Transverse colon (tissue), 4 donors: ENCODE results near the gene NECTIN1. TPM values are rescaled to one million over a fixed set of nuclear protein-coding genes. Genes with fewer than 3 reads are reported as not detected.

Source experiments
- DNase-seq: peaks from one replicate; pipeline ENCODE4 v3.0.0-alpha.2; 2019
- H3K27ac ChIP-seq, 4 donors: fragments of 200-600 bp; sonication (generic); 2 replicates each; pipeline ENCODE4 v1.5.1; 2016 to 2018; ENCODE audit warnings: inconsistent platforms in 4 of 4
- H3K27me3 ChIP-seq: fragments of 200-600 bp; sonication (generic); 2 replicates; pipeline ENCODE4 v1.5.1; 2017; ENCODE audit warnings: inconsistent platforms
- H3K36me3 ChIP-seq, 4 donors: fragments of 200-600 bp; sonication (generic); 2 replicates each; pipeline ENCODE4 v1.5.1; 2017 to 2019; ENCODE audit warnings: inconsistent platforms in 4 of 4
- H3K4me1 ChIP-seq, 4 donors: fragments of 200-600 bp; sonication (generic); 2 replicates each; pipeline ENCODE4 v1.5.1; 2017 to 2020; ENCODE audit warnings: inconsistent platforms in 4 of 4
- H3K4me3 ChIP-seq, 4 donors: fragments of 200-600 bp; sonication (generic); 1 replicate in 1 of 4; 2 replicates in 3 of 4; pipeline versions ENCODE4 v1.5.1 to v1.6.1; 2017 to 2019; ENCODE audit warnings: inconsistent platforms in 4 of 4
- H3K9me3 ChIP-seq, 2 donors: fragments of 200-600 bp; sonication (generic); 2 replicates each; pipeline ENCODE4 v1.5.1; 2017 to 2019; ENCODE audit warnings: inconsistent platforms in 2 of 2
- CTCF ChIP-seq, 5 experiments: fragments of 200-600 bp in 3 of 5; fragments of 450-650 bp in 2 of 5; sonication (generic) in 3 of 5; IDR thresholded peaks; 1 replicate in 2 of 5; 2 replicates in 3 of 5; pipeline ENCODE4 v1.5.1; 2016 to 2017; ENCODE audit warnings: antibody characterized with exemption in 5 of 5, inconsistent platforms in 3 of 5, mild to moderate bottlenecking in 2 of 5, moderate library complexity in 1 of 5
- EP300 ChIP-seq: sonication (generic); formaldehyde crosslinking; IDR thresholded peaks from one replicate; pipeline ENCODE4 v1.6.1; 2017; ENCODE audit warnings: antibody characterized with exemption, low read depth
- POLR2A ChIP-seq: fragments of 450-650 bp; IDR thresholded peaks from one replicate; pipeline ENCODE4 v1.6.1; 2016; ENCODE audit warnings: antibody characterized with exemption, mild to moderate bottlenecking, moderate library complexity
- POLR2AphosphoS5 ChIP-seq, 3 donors: sonication (generic); formaldehyde crosslinking; IDR thresholded peaks; one replicate each; pipeline ENCODE4 v1.6.1; 2016; ENCODE audit warnings: antibody characterized with exemption in 3 of 3
- WGBS, 2 donors: methylation state at CpG; one replicate each; pipeline ENCODE4 v1.1.5; 2018; ENCODE audit warnings: low coverage in 1 of 2; 5-methylcytosine and 5-hydroxymethylcytosine counted together
- in situ Hi-C, 4 donors: fragments of 200-750 bp; cut with MboI; loops; one replicate each; pipeline versions ENCODE4 v1.15.0 to v1.15.1; 2017; ENCODE audit warnings: low sequenced_read_pairs in 3 of 4, low pct_ligation_motif_present in 1 of 4, low pct_unique_long_range_greater_than_20kb in 1 of 4
- intact Hi-C: fragments of 100-400 bp; cut with DNase I; formaldehyde crosslinking; loops from one replicate; pipeline ENCODE4 v1.15.1; 2023; ENCODE audit warnings: low total_unique reads
- total RNA-seq, 4 donors: library from RNA; depleted of rRNA; stranded (reverse); fragments of >200 nt; gene quantifications; one replicate each; pipeline ENCODE4 v1.1.0, GENCODE V29; 2016

Gene NECTIN1
- total RNA-seq, 4 donors from 2014 or later = 11.0 to 71.2 (median 12.6) TPM

DNA sequence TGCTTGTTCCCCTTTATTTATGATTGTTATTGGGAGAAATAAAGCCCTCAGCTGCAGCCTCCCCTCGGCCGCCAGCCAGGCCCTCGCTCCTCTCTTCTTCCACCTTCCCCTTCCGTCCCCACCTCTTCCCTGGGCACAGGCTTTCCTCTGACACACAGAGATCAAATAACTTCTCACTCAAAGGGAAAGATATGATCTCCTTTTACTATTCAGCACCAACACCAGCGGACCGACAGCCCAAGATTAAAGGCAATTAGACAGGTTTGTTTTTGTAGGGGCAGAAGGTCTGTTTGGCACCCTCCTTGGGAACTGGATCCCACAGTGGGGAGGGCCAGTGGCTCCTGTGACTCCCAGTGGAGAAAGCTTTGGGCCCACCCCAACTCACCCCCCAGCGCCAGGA, 23.0 kb downstream of the NECTIN1 start:
- H3K9me3 ChIP-seq = no peaks in the 10 kb centered on the region

DNA sequence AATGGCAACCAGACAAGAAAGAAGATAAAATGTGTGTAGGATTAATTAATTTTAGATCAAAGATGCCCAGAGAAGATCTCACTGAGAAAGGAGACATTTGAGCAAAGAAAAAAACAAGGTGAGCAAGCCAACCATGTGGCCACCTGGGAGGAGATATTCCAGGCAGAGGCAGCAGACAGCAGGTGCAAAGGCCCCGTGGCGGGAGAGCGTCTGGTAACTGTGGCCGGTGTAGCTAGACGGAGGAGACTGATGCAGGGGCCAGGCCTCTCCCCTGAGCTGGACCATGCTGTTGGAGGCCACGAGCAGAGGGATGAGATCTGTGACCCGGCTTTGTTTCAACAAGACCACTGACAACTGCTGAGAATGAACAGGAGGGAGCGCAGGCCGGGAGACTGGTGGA, 23.6 kb downstream of the NECTIN1 start:
- Histone ChIP-seq H3K27ac (no peak overlapping the region), H3K27me3 (no peaks in the 10 kb centered on the region), H3K36me3 (no peaks in the 10 kb centered on the region), H3K4me1 (peaks cover 0 to 19% (median 6%) of the 10 kb centered on the region in 4 donors), H3K4me3 (no peak overlapping the region), H3K9me3 (no peaks in the 10 kb centered on the region)
- 93% methylated on average over 9 of the region's 9 CpGs; no CpG with 5 or more reads in 1 of the 2 donors for WGBS, 2 donors
- no peak for DNase-seq
- TF ChIP-seq EP300 (no peak), POLR2AphosphoS5 (IDR thresholded peaks at IDR 0.05) (no peak), POLR2A (no peak), CTCF (IDR thresholded peaks at IDR 0.05) (no peak)
- in situ Hi-C loops (no loop called here), intact Hi-C loops (no loop called here)

More for the DNA sequence above, 23.0 kb downstream of the NECTIN1 start:
- intact Hi-C loops (no loop called here), in situ Hi-C loops (no loop called here)
- Histone ChIP-seq H3K4me3 (no peak overlapping the region), H3K27me3 (no peaks in the 10 kb centered on the region), H3K36me3 (no peaks in the 10 kb centered on the region), H3K27ac (no peak overlapping the region), H3K4me1 (peaks cover 0 to 15% (median 3%) of the 10 kb centered on the region in 4 donors)
- DNase-seq = no peak
- TF ChIP-seq POLR2A = no peak
- TF ChIP-seq CTCF (IDR thresholded peaks at IDR 0.05) = no peak
- no peak for TF ChIP-seq POLR2AphosphoS5 (IDR thresholded peaks at IDR 0.05)
- no peak for TF ChIP-seq EP300
- WGBS, 2 donors = 78% methylated on average over 7 of the region's 7 CpGs; no CpG with 5 or more reads in 1 of the 2 donors

GRCh38 chr11:119704849-119705248, 24.2 kb downstream of the NECTIN1 start:
- no peak for DNase-seq
- H3K36me3 ChIP-seq = no peaks in the 10 kb centered on the region

More at GRCh38 chr11:119704849-119705248, 24.2 kb downstream of the NECTIN1 start:
- in situ Hi-C loops = no loop called here
- Histone ChIP-seq H3K27me3 (no peaks in the 10 kb centered on the region), H3K9me3 (no peaks in the 10 kb centered on the region), H3K4me3 (no peak overlapping the region), H3K27ac (no peak overlapping the region), H3K4me1 (peaks cover 3 to 24% (median 9%) of the 10 kb centered on the region in 4 donors)
- TF ChIP-seq POLR2AphosphoS5 (IDR thresholded peaks at IDR 0.05) (no peak), EP300 (no peak), CTCF (IDR thresholded peaks at IDR 0.05) (no peak), POLR2A (no peak)
- 50 to 60% methylated on average over 1 to 2 of the region's 2 CpGs for WGBS, 2 donors
- intact Hi-C loops = no loop called here
